Measurements from ENCODE around the gene NDUFS3. TPM values are rescaled to one million over a fixed set of nuclear protein-coding genes. Genes with fewer than 3 reads are reported as not detected.

The NDUFS3 gene
- total RNA-seq, 1 experiment from 2014 or later = 108 TPM

Other genes starting within 250 kb of the NDUFS3 start
- gene MYBPC3, start 226.4 kb upstream of the NDUFS3 start, total RNA-seq (2014; rRNA removed; shearing (Covaris generic)) = not detected in 2 replicates
- gene SPI1, start 200.5 kb upstream of the NDUFS3 start, total RNA-seq (2014; rRNA removed; shearing (Covaris generic)) = not detected in 2 replicates
- gene SLC39A13, start 170.5 kb upstream of the NDUFS3 start, total RNA-seq (2014; rRNA removed; shearing (Covaris generic)) = 23.2 and 43.9 TPM in 2 replicates
- 283 and 294 TPM in 2 replicates for gene PSMC3, start 152.6 kb upstream of the NDUFS3 start, total RNA-seq (2014; rRNA removed; shearing (Covaris generic))
- gene RAPSN, start 129.9 kb upstream of the NDUFS3 start, total RNA-seq (2014; rRNA removed; shearing (Covaris generic)) = not detected in 2 replicates
- gene CELF1, start 25.9 kb upstream of the NDUFS3 start, total RNA-seq (2014; rRNA removed; shearing (Covaris generic)) = 50.0 and 73.1 TPM in 2 replicates
- 183 and 234 TPM in 2 replicates for gene PTPMT1, start 13.5 kb upstream of the NDUFS3 start, total RNA-seq (2014; rRNA removed; shearing (Covaris generic))
- 26.0 and 35.4 TPM in 2 replicates for gene KBTBD4, start 104 bp upstream of the NDUFS3 start, total RNA-seq (2014; rRNA removed; shearing (Covaris generic))
- gene FAM180B, start 7.6 kb downstream of the NDUFS3 start, total RNA-seq (2014; rRNA removed; shearing (Covaris generic)) = not detected in 2 replicates
- gene C1QTNF4, start 15.3 kb downstream of the NDUFS3 start, total RNA-seq (2014; rRNA removed; shearing (Covaris generic)) = 0.10 TPM in 1 of 2 replicates, not detected in the other
- gene MTCH2, start 63.5 kb downstream of the NDUFS3 start, total RNA-seq (2014; rRNA removed; shearing (Covaris generic)) = 138 and 204 TPM in 2 replicates
- 1.2 and 2.5 TPM in 2 replicates for gene AGBL2, start 136.3 kb downstream of the NDUFS3 start, total RNA-seq (2014; rRNA removed; shearing (Covaris generic))
- gene FNBP4, start 188.3 kb downstream of the NDUFS3 start, total RNA-seq (2014; rRNA removed; shearing (Covaris generic)) = 23.4 and 36.5 TPM in 2 replicates

All from M059J (cell line).